Bronchial epithelial cell (primary cell): ENCODE results near the gene SMNDC1. TPM values are rescaled to one million over a fixed set of nuclear protein-coding genes. Genes with fewer than 3 reads are reported as not detected.

Experiments used
- DNase-seq: peaks from one replicate; pipeline ENCODE4 v3.0.0-alpha.2; 2010; ENCODE audit warnings: low read depth
- FAIRE-seq: peaks from 2 replicates; lab custom pipeline; 2011; peaks lifted over from hg19 to GRCh38; lab: Jason Lieb, UNC
- H3K27me3 ChIP-seq: 2 replicates; pipeline ENCODE4 v1.5.1; 2011; ENCODE audit warnings: low read length; ENCODE audit not compliant: control insufficient read depth, insufficient read depth
- H3K36me3 ChIP-seq: 2 replicates; pipeline ENCODE4 v1.5.1; 2011; ENCODE audit warnings: low read length; ENCODE audit not compliant: control insufficient read depth, insufficient read depth
- H3K4me3 ChIP-seq: 2 replicates; pipeline ENCODE4 v1.5.1; 2011; ENCODE audit warnings: mild to moderate bottlenecking, low read depth, low read length, control low read depth
- CTCF ChIP-seq: IDR thresholded peaks from 2 replicates; pipeline ENCODE4 v1.5.1; 2011; ENCODE audit warnings: mild to moderate bottlenecking, moderate library complexity, low read length, control low read depth, inconsistent platforms; ENCODE audit not compliant: insufficient read depth, severe bottlenecking
- total RNA-seq: library from RNA; depleted of rRNA; stranded (reverse); fragments of >200 nt; gene quantifications from 2 replicates; pipeline ENCODE4 v1.2.1, GENCODE V29; 2014

Gene SMNDC1
- total RNA-seq, 1 donor from 2014 or later: 6.3 TPM

DNA sequence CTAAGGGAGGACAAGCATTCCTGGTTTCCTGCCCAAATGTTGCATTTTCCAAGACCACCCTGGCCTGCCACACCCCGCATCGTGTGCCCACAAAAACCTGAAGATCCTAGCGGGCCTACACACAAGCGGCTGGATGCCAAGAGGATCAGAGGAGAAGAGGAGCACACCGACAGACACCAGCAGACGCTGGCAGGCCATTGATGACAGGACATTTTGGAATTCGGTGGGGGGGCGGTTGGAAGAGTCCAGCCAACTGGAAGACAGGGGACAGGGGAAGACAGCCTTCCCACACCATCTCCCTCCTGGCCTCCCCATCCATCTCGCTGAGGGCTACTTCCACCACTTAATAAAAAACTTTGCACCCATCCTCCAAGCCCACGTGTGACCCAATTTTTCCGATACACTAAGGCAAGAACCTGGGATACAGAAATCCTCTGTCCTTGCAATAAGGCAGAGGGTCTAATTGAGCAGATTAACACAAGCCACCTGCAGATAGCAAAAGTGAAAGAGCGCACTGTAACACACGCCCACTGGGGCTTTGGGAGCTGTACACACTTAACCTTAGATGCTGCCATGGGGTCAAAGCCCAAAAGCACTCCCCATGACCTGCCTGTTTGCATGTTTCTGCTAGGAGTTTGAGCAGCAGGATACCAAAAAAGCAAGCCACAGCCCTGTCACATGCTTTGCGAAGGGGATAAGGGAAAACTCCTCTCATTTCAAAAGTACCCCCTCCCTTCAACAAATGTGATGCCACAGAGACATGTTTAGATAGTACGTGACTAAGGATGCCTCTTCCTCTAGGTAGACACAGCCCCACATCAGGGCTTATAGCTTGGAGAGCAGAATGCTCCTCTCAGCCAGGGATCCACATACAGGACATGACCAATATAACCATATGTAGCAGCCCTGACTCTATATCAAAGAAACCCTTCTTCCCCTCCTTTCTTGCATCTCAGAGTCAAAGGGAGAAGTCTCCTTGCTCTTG, 13.4 kb upstream of the SMNDC1 start:
- FAIRE-seq (peak; percentile 23), DNase-seq (no peak)
- H3K27me3 ChIP-seq: no peaks in the 10 kb centered on the region
- TF ChIP-seq CTCF: no peak
- H3K4me3 ChIP-seq: no peak overlapping the region
- no peaks in the 10 kb centered on the region for H3K36me3 ChIP-seq

DNA sequence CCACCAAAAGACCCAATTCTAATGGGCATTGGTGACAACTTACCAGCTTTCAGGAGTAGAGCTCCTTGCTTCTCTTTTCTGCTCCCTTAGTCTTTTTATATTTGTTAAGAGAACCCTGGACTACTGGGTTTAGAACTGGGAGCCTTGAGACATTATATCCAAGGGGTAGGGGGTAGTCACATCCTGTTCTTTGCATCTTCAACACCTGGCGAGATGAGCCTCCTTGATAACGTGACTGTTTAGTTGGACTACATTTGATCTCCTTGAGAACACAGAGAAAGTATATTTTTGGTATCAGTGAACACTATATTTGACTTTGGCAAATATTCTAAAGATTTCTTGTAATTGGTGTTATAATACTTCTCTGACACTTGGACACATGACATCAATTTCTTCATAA, 9.0 kb upstream of the SMNDC1 start:
- TF ChIP-seq CTCF: no peak

DNA sequence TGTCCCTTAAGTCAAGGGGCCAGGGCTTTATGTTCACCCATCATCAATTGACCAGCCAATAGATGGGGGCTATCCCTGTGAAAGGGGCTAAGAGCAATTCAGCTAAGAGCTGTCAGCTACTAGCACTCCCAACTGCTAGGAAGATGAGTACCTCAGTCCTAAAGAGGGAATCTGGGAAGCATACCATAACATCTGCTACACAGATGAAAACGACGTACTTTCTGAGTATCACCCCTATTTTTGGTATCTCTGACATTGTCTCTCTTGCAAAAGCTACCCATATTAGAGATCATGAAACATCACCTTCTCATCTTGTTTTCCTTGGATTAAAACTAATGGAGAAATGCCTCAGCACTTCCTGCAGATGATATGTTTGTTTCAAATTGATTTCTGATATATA, 7.5 kb upstream of the SMNDC1 start:
- TF ChIP-seq CTCF: no peak
- no peaks in the 10 kb centered on the region for H3K36me3 ChIP-seq
- FAIRE-seq (peak; percentile 32), DNase-seq (no peak)
- H3K27me3 ChIP-seq: no peaks in the 10 kb centered on the region
- H3K4me3 ChIP-seq: no peak overlapping the region

More for the DNA sequence above, 9.0 kb upstream of the SMNDC1 start:
- Histone ChIP-seq H3K4me3 (no peak overlapping the region), H3K36me3 (no peaks in the 10 kb centered on the region), H3K27me3 (no peaks in the 10 kb centered on the region)
- DNase-seq: no peak
- FAIRE-seq: no peak

- peak; percentile 54 for DNase-seq
- no peak overlapping the region for H3K4me3 ChIP-seq
- FAIRE-seq: no peak
- H3K27me3 ChIP-seq: no peaks in the 10 kb centered on the region
- H3K36me3 ChIP-seq: no peaks in the 10 kb centered on the region
- peak; percentile 61 for TF ChIP-seq CTCF
Observed at GRCh38 chr10:110311357-110311949, 6.7 kb upstream of the SMNDC1 start.

DNA sequence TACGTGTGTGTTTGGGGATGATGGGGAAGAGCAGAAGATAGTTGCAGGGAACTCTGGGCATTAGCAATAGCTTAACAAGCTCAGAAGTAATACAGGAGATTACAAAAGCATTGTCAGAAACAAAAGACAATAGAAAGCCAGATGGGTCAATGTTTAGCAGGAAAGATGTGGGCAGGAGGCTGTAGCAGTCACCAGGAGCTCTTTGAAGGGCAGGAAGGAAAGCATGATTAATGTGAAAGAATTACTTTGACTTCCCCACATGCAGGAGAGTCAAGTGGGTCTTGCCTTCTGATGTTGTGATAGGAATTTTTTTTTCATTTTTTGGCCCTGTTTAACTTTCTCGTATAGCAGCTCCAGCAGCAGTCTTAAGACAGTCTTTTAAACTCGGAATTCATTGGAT, 6.0 kb upstream of the SMNDC1 start:
- Histone ChIP-seq H3K4me3 (no peak overlapping the region), H3K27me3 (no peaks in the 10 kb centered on the region), H3K36me3 (no peaks in the 10 kb centered on the region)
- FAIRE-seq: no peak
- TF ChIP-seq CTCF: no peak
- no peak for DNase-seq
